HUES64 (cell line): Measurements from ENCODE around the gene AMPH.
"Not testable (repeated sequence)": the region's sequence is repeated elsewhere in the genome, so short reads cannot be mapped to it uniquely, and the experiment has no call there.

ENCODE experiments used
- H3K27ac ChIP-seq: 2 replicates; pipeline ENCODE4 v1.7.0; 2013; ENCODE audit warnings: low read depth, low read length, inconsistent platforms
- H3K27me3 ChIP-seq: 2 replicates; pipeline ENCODE4 v1.6.1; 2013; ENCODE audit warnings: mild to moderate bottlenecking, low read length; ENCODE audit not compliant: insufficient read depth
- H3K36me3 ChIP-seq: 2 replicates; pipeline ENCODE4 v1.6.1; 2013; ENCODE audit warnings: mild to moderate bottlenecking, low read length; ENCODE audit not compliant: insufficient read depth
- H3K4me1 ChIP-seq: 2 replicates; pipeline ENCODE4 v1.6.1; 2013; ENCODE audit warnings: mild to moderate bottlenecking, low read length, moderate library complexity; ENCODE audit not compliant: insufficient read depth
- H3K4me3 ChIP-seq: 2 replicates; pipeline ENCODE4 v1.5.1; 2013; ENCODE audit warnings: mild to moderate bottlenecking, low read length, moderate library complexity
- H3K9ac ChIP-seq: 2 replicates; pipeline ENCODE4 v1.6.1; 2013; ENCODE audit warnings: mild to moderate bottlenecking, low read depth, low read length
- H3K9me3 ChIP-seq: 2 replicates; pipeline ENCODE4 v1.6.1; 2013; ENCODE audit warnings: low read depth, low read length; ENCODE audit not compliant: insufficient read depth
- WGBS: fragments of 150-250, 120-280 bp; methylation state at CpG from one replicate; pipeline ENCODE4 v1.1.7; 2013; ENCODE audit warnings: missing lambda C conversion rate; 5-methylcytosine and 5-hydroxymethylcytosine counted together

Gene AMPH

GRCh38 chr7:38427279-38427955, 203.8 kb downstream of the AMPH start:
- no peak overlapping the region for H3K27ac ChIP-seq
- no peak overlapping the region for H3K9ac ChIP-seq
- no peaks in the 10 kb centered on the region for H3K4me1 ChIP-seq
- H3K4me3 ChIP-seq: no peak overlapping the region
- H3K27me3 ChIP-seq: no peaks in the 10 kb centered on the region
- H3K36me3 ChIP-seq: no peaks in the 10 kb centered on the region
- WGBS: 65% methylated on average over 4 of the region's 4 CpGs
- H3K9me3 ChIP-seq: no peaks in the 10 kb centered on the region

DNA sequence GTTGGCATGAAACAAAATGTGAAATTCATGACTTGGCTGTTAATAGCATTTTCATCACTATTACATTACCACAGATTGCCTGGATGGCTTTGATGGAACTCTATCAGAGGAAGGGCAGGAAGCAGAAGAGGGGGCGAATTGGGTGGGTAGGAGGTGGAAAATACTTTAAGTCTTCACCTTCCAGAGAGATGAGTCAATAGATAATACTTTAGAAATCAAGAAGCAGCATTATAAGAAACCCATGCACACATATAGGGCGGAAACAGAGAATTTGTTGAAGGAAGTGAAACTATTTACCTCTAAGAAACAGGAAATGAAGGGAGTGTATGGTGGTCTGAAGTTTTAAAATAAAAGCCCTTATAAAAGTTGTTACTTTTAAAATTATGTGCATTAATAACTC, 205.7 kb downstream of the AMPH start:
- no peaks in the 10 kb centered on the region for H3K9me3 ChIP-seq
- no peaks in the 10 kb centered on the region for H3K4me1 ChIP-seq
- no peak overlapping the region for H3K9ac ChIP-seq
- H3K4me3 ChIP-seq: no peak overlapping the region
- H3K27me3 ChIP-seq: no peaks in the 10 kb centered on the region
- no peaks in the 10 kb centered on the region for H3K36me3 ChIP-seq
- no CpG with 5 or more reads among the region's 2 CpGs for WGBS
- no peak overlapping the region for H3K27ac ChIP-seq

DNA sequence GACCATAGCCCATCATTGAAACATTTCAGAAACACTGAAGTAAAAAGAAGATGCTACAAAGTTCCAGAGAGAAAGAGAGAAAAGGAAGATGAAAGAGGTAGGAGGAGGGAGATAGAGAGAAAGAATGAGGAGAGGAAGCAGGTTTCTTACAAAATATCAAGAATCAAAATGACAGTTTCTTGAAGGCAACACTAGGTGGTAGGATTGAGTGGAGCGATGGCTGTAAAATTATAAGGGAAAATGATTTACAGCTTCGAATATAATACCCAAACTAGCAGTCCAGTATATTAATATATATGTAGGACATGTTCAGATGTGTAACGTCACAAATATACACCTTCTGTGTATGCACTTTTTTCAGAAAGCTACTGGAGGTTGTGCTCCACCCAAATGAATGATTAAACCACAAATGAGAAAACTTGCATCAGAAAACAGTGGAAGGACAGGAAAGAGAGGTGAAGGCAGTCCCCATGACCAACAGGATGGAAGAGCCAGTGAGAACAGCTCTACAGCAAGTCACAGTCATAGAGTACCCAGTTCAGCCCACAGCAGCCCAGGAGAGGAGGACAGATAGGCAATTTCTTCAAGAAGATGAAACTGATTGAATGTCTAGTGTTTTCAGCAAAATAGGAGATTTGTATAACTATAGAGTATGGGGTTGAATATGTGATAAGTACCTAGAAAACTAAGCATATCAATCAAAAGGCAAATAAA, 206.3 kb downstream of the AMPH start:
- Histone ChIP-seq H3K4me1 (no peaks in the 10 kb centered on the region), H3K36me3 (no peaks in the 10 kb centered on the region), H3K9me3 (no peaks in the 10 kb centered on the region), H3K4me3 (no peak overlapping the region), H3K27ac (no peak overlapping the region), H3K27me3 (no peaks in the 10 kb centered on the region), H3K9ac (no peak overlapping the region)
- 100% methylated on average over 1 of the region's 3 CpGs for WGBS

DNA sequence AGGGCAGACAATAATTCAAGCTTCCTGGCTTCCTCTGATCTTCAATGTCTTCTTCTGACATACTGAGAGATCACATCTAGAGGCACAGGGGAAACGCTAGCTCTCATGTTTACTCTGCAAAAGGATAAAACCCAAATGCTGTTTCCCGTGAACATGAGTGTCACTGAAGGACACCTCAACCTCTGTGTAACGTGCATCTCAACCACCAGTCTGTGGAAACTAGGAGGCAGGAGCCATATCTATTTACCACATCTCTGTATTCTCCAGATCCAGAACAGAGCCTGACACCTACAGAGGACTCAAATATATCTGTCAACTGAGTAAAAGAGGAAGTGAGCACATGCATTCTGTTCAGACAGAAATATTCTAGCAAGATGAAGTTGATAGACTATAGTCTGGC, 217.4 kb downstream of the AMPH start:
- no peak overlapping the region for H3K27ac ChIP-seq
- no peaks in the 10 kb centered on the region for H3K9me3 ChIP-seq
- H3K4me3 ChIP-seq: no peak overlapping the region
- H3K9ac ChIP-seq: no peak overlapping the region
- H3K36me3 ChIP-seq: no peaks in the 10 kb centered on the region
- no peaks in the 10 kb centered on the region for H3K27me3 ChIP-seq
- WGBS: 92% methylated on average over 3 of the region's 3 CpGs
- H3K4me1 ChIP-seq: no peaks in the 10 kb centered on the region

GRCh38 chr7:38411404-38411803, 219.8 kb downstream of the AMPH start:
- Histone ChIP-seq H3K36me3 (no peaks in the 10 kb centered on the region), H3K9ac (no peak overlapping the region), H3K4me3 (no peak overlapping the region), H3K27ac (no peak overlapping the region), H3K9me3 (no peaks in the 10 kb centered on the region), H3K27me3 (no peaks in the 10 kb centered on the region), H3K4me1 (no peaks in the 10 kb centered on the region)
- 75% methylated on average over 1 of the region's 1 CpG for WGBS

DNA sequence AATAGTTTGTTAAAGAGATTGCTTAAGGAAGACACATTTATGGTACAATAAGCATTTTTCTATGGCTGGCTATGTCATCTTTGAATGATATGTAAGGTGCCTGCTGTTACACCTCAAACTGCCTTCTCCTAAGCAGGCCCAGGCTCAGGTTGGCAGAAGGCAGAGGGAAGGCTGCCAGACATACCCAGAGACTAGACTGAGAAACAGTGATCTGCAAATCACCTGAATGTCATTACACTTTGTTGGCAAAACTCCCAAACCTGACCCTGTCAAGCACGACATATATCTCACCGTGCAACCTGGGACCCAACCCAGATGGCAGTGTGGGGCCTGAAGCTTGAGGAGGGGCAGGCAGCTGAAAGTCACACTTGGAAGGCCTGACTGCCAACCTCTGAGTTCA, 221.1 kb downstream of the AMPH start:
- Histone ChIP-seq H3K4me3 (no peak overlapping the region), H3K9ac (no peak overlapping the region), H3K27ac (no peak overlapping the region), H3K27me3 (no peaks in the 10 kb centered on the region), H3K9me3 (no peaks in the 10 kb centered on the region), H3K4me1 (no peaks in the 10 kb centered on the region), H3K36me3 (no peaks in the 10 kb centered on the region)
- WGBS: 93% methylated on average over 2 of the region's 2 CpGs

- H3K4me1 ChIP-seq: no peaks in the 10 kb centered on the region
- no peaks in the 10 kb centered on the region for H3K27me3 ChIP-seq
- no peaks in the 10 kb centered on the region for H3K36me3 ChIP-seq
- H3K27ac ChIP-seq: no peak overlapping the region
- 91% methylated on average over 6 of the region's 6 CpGs for WGBS
- H3K4me3 ChIP-seq: no peak overlapping the region
- H3K9me3 ChIP-seq: no peaks in the 10 kb centered on the region
- no peak overlapping the region for H3K9ac ChIP-seq
These were observed 221.6 kb downstream of the AMPH start for GRCh38 chr7:38409531-38409930.

DNA sequence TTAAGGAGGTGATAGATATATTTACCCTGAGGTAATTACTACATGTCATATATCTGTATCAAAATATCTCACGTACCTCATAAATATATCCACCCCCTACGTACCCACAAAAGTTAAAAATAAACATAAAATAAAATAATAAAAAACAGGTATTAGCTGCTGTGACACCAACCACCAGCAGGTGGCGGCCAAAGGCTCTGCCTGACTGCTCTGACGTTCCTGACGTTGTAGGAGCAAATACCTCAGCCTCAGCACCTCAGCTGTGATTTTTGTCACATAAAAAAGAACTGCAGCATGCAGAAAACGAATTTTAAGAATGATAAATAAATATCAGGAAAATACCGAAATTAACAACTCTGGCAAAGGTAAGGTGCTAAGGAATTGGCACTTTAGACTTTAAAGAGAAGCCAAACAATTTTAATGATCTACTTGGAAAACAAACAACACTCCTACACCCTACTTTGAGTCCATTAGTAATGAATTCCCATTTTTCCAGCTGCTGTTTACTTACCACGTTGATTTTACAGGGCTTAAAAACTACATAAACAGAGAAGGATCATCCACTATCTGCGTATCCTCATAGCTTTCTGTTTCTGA, 232.3 kb downstream of the AMPH start:
- Histone ChIP-seq H3K27me3 (no peaks in the 10 kb centered on the region), H3K9me3 (no peaks in the 10 kb centered on the region), H3K36me3 (no peaks in the 10 kb centered on the region), H3K4me1 (no peaks in the 10 kb centered on the region), H3K9ac (no peak overlapping the region), H3K4me3 (no peak overlapping the region), H3K27ac (no peak overlapping the region)
- 15% methylated on average over 7 of the region's 9 CpGs for WGBS

DNA sequence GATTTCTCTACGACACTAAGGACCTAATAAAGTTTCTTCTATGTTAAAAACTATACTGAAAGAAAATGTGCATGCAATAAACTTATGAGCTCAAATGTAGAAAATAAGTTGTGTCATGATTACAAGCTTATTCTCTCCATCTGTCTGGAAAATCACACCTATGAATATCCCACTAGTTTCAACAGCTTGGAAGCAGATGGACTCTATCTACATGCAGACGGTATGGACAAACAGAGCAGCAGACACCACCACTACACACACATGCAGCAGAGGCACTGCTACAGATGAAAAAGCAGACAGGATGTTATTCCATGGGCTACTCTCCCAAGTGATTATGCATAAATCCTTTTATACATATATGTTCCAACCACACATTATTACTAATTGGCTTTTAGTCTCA, 234.3 kb downstream of the AMPH start:
- no peaks in the 10 kb centered on the region for H3K36me3 ChIP-seq
- H3K4me1 ChIP-seq: no peaks in the 10 kb centered on the region
- H3K27me3 ChIP-seq: no peaks in the 10 kb centered on the region
- no peak overlapping the region for H3K4me3 ChIP-seq
- H3K27ac ChIP-seq: no peak overlapping the region
- WGBS: 98% methylated on average over 2 of the region's 2 CpGs
- H3K9me3 ChIP-seq: no peaks in the 10 kb centered on the region
- no peak overlapping the region for H3K9ac ChIP-seq

GRCh38 chr7:38395921-38396552, 235.1 kb downstream of the AMPH start:
- H3K9me3 ChIP-seq: not testable (repeated sequence)
- WGBS: 86% methylated on average over 1 of the region's 1 CpG

DNA sequence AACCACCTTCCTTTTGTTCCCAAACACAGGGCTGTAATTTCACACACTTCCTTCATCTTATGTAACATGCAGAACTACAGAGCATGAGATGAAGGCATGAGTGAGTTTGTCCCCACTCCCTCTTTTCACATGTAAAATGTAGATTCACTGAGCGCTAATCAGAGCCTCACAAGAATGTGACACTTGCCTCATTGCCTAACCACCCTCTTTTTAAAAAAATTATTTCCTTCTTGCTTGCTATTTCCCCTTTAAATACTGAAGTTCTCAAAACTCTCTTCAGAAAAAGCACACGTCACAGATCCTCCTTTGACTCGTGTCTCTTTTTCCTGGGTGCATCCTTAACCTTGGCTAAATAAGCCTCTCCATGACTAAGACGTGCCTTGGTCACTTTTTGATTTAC, 236.5 kb downstream of the AMPH start:
- Histone ChIP-seq H3K4me1 (no peaks in the 10 kb centered on the region), H3K27ac (no peak overlapping the region), H3K9me3 (no peaks in the 10 kb centered on the region), H3K36me3 (no peaks in the 10 kb centered on the region), H3K27me3 (no peaks in the 10 kb centered on the region), H3K4me3 (no peak overlapping the region), H3K9ac (no peak overlapping the region)
- 72% methylated on average over 4 of the region's 4 CpGs for WGBS

More at GRCh38 chr7:38395921-38396552, 235.1 kb downstream of the AMPH start:
- H3K4me3 ChIP-seq, H3K36me3 ChIP-seq, H3K4me1 ChIP-seq, H3K27me3 ChIP-seq, H3K9ac ChIP-seq, H3K27ac ChIP-seq: not testable (repeated sequence)
